HG02870 (cell line): ENCODE results near the gene ATP5PD.

Experiments
- ATAC-seq: cut with Tn5 transposase; IDR thresholded peaks from one replicate; pipeline ENCODE4 v1.9.1; 2021; ENCODE audit warnings: mild to moderate bottlenecking, moderate library complexity; ENCODE audit not compliant: unreplicated experiment

Gene ATP5PD

GRCh38 chr17:75001915-75002843 is 44.6 kb downstream of the ATP5PD start:
- no peak for ATAC-seq

- no peak for ATAC-seq
Measured at GRCh38 chr17:74999523-74999922, 47.2 kb downstream of the ATP5PD start.

GRCh38 chr17:74998783-74999182 is 48.0 kb downstream of the ATP5PD start:
- ATAC-seq, result no peak

- ATAC-seq, result no peak
Measured at GRCh38 chr17:74995847-74996246, 50.9 kb downstream of the ATP5PD start.

GRCh38 chr17:74994440-74994839 is 52.3 kb downstream of the ATP5PD start:
- ATAC-seq, result no peak

GRCh38 chr17:74992223-74992622 is 54.5 kb downstream of the ATP5PD start:
- no peak for ATAC-seq

- no peak for ATAC-seq
Measured at GRCh38 chr17:74990581-74991105, 56.1 kb downstream of the ATP5PD start.
